Activated CD8-positive, alpha-beta memory T cell treated with anti-CD3 and anti-CD28 coated beads, Interleukin-2, amount 10 ng/mL, durations not matched to agents 7 days and 5 days (primary cell): ENCODE results near the gene PLCB1. TPM values are rescaled to one million over a fixed set of nuclear protein-coding genes. Genes with fewer than 3 reads are reported as not detected.
A peak's percentile ranks its signal among the peaks of the same experiment; 100 is the strongest.

Source experiments
- ATAC-seq: fragments of 150-1000 bp; cut with Tn5 transposase; one replicate; pipeline ENCODE4 v1.10.0; 2021; ENCODE audit warnings: moderate library complexity
- CTCF ChIA-PET: fragments of 350-600 bp; sonication (Branson Sonifier 250); formaldehyde crosslinking; loops from one replicate; lab custom pipeline; 2021; ENCODE audit warnings: antibody characterized with exemption; lab: Charles Lee
- DNase-seq: peaks from one replicate; pipeline ENCODE4 v3.0.0-alpha.2; 2020
- H3K27ac Mint-ChIP-seq: one replicate; pipeline ENCODE4 v1.8.0; 2021; ENCODE audit warnings: mild to moderate bottlenecking, mixed read lengths
- H3K27me3 Mint-ChIP-seq: one replicate; pipeline ENCODE4 v1.8.0; 2021; ENCODE audit warnings: mixed read lengths
- H3K36me3 Mint-ChIP-seq: one replicate; pipeline ENCODE4 v1.8.0; 2021; ENCODE audit warnings: mild to moderate bottlenecking, mixed read lengths
- H3K4me1 Mint-ChIP-seq: one replicate; pipeline ENCODE4 v1.8.0; 2021; ENCODE audit warnings: mixed read lengths
- H3K4me3 Mint-ChIP-seq: one replicate; pipeline ENCODE4 v1.8.0; 2021; ENCODE audit warnings: mild to moderate bottlenecking, moderate library complexity, mixed read lengths
- H3K9me3 Mint-ChIP-seq: one replicate; pipeline ENCODE4 v1.8.0; 2022; ENCODE audit warnings: low read depth, mixed read lengths
- total RNA-seq, 2 experiments: library from RNA; stranded (reverse); gene quantifications; one replicate each; pipeline ENCODE4 v1.2.3, GENCODE V29; 2021

Gene PLCB1
- total RNA-seq, 2 experiments from 2014 or later: 2.4 to 3.2 TPM

DNA sequence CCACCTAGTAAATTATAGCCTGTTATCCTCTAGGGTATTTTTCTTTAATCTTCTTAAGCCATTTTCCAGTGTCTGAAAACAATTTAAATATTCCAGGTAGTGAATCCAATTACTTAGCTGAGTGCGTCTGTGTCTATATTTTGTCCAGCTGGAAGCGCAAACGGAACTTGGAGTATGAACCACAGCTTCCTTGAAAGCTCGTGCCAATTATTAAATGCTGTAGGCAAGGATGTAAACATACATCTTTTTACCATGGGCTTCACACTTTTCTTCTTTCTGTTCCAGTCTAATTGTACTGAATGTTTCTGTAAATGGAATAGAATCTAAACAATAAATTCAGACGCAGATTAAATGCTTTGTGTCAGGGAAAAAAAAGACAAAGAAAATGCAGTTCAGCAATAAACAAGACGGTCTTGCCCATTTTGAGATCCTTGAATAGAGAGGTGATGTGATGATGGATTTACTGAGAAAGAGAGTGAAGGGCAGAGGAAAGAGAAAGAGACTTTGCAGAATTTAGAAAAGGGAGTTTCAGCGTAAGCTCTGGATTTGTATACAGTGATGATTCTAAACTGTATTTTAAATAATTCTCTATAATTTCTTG lies 1.9 kb downstream of the PLCB1 start:
- H3K27me3 Mint-ChIP-seq: peaks cover 44% of the 10 kb centered on the region

DNA sequence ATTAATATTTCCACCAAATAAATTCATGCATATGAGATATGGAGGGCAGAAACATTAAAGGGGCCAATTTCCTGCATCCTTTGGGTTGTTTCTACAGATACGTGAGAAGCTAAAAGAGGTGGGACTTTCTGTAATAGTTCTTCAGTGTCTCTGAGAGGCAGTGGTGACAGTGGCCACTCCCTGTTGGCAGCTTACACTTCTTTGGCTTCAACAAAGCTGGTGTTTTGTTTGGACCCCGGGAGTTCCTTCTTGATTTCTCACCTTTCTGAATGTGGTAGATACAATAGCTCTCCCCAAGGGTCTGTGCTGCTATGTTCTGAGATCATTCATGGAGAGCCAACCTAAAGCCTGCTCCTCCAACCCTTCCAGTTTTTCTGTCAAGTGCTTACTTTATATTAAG lies 7.8 kb downstream of the PLCB1 start:
- ATAC-seq: no peak

More for the DNA sequence above, 1.9 kb downstream of the PLCB1 start:
- ATAC-seq (no peak), DNase-seq (no peak)
- no peaks in the 10 kb centered on the region for H3K9me3 Mint-ChIP-seq
- H3K27ac Mint-ChIP-seq: no peak overlapping the region
- CTCF ChIA-PET: interaction anchor here (1.1 to 3.1 kb wide), 5 partner anchors 83 to 587 kb away, joined by 3 to 18 read pairs (median 7); no protein-coding TSS in a partner anchor
- H3K36me3 Mint-ChIP-seq: no peaks in the 10 kb centered on the region
- H3K4me1 Mint-ChIP-seq: peaks cover 17% of the 10 kb centered on the region
- peak overlapping the region; percentile 66 for H3K4me3 Mint-ChIP-seq

DNA sequence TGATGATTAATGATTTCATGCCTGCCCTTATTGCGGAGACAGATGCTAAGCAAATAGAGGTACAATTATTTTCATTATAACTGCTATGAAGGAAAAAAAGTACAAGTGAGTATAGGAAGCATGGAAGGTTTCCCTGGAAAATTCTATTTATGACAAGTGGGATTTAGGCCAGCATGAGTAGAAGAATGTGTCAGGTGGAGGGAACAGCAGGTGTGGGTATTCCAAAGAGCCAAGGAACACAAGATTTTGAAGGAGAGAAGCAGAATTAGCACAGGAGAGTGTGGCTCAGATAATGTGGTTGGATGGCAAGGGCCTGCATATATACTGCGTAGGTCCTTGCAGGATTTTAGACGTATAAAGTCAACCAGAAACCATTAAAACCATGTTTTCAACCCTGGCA lies 11.4 kb downstream of the PLCB1 start:
- ATAC-seq: no peak
- Mint-ChIP-seq H3K27me3 (no peaks in the 10 kb centered on the region), H3K36me3 (no peaks in the 10 kb centered on the region), H3K4me1 (peaks cover 12% of the 10 kb centered on the region), H3K9me3 (no peaks in the 10 kb centered on the region), H3K4me3 (no peak overlapping the region), H3K27ac (no peak overlapping the region)
- no peak for DNase-seq
- CTCF ChIA-PET: no interaction called here

More for the DNA sequence above, 7.8 kb downstream of the PLCB1 start:
- CTCF ChIA-PET: no interaction called here
- Mint-ChIP-seq H3K36me3 (no peaks in the 10 kb centered on the region), H3K27me3 (peaks cover 4% of the 10 kb centered on the region), H3K27ac (no peak overlapping the region), H3K9me3 (no peaks in the 10 kb centered on the region), H3K4me3 (no peak overlapping the region), H3K4me1 (peaks cover 6% of the 10 kb centered on the region)
- DNase-seq: no peak

DNA sequence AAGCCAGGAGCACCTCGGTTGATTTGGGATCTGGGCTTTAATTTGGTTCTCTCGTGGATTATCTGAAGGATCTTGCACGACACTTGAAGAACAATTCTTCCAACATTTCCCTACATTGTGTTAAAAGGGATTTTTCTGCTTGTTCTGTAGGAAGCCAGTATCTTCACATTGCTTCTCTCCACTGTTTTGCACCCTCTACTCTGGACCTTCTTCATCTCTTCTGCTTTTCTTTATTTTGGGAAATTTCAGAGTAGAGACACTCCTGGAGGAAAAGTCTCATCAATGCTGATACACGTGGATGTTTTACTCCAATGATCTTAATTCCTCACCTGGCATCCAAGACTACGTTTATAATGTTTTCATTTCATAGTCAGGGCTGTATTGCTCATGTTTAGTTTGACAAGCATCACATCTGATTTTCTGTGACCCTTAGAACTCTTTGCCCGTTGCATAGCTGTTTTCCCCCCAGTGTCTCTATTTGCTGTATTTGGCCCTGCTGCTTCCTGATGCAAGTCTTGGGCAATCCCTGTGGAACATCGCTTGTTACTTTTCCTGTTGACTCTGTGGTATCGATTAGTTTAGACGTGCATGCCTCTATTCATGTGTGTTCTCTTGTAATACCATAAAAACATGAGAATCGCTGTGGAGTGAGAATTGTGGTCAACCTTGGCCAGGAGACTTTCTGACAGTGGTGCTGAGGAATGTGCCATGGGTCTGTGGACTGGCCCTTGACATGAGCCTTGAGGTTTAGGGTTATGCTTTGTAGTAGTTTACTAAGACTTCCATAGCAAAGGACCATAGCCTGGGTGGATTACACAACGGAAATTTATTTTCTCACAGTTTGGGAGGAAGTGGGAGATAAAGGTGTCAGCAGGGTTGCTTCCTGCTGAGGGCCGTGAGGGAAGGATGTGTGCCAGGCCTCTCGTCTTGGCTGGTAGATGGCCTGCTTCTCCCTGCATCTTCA lies 12.5 kb downstream of the PLCB1 start:
- Mint-ChIP-seq H3K4me3 (no peak overlapping the region), H3K9me3 (no peaks in the 10 kb centered on the region), H3K27me3 (no peaks in the 10 kb centered on the region), H3K36me3 (no peaks in the 10 kb centered on the region), H3K27ac (no peak overlapping the region), H3K4me1 (peaks cover 12% of the 10 kb centered on the region)
- peak; percentile 47 for ATAC-seq
- no peak for DNase-seq
- CTCF ChIA-PET: no interaction called here

DNA sequence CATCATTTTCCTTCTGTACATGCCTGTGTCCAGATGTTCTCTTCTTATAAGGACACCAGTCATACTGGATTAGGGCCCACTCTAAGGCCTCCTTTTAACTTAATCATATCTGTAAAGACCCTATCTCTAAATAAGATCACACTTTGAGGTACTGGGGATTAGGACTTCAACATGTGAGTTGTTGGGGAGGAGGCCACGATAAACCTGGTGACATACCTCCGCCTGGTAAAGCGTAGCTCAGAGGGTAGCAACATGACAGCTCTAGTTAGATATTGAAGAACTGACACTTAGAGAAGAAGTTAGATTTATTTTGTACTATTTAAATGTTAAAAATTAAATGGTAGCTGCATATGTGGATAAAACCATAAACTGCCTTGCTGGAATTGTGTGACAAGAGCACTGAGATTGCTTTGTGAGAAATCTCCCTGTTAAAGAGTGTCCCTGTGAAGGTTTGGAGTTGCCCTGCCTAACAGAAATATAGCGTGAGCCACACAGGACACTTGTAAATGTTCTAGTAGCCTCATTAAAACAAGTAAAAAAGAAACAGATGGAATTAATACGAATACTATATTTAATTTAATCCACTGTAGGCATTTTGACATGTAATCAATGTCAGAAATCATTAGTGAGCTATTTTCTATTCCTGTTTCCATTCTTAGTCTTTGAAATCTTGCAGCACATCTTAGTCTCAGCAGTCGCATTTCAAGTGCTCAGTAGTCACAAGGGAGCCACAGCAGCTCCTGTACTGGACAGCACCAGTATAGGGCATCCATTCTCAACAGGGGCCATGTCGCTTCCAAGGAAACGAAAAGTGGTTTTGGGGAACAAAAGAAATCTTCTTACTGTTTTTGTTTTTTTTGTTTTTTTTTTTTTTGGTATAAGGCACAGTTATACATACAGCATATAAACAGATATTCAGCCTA lies 13.4 kb downstream of the PLCB1 start:
- DNase-seq: no peak
- Mint-ChIP-seq H3K36me3 (no peaks in the 10 kb centered on the region), H3K4me3 (no peak overlapping the region), H3K4me1 (peaks cover 12% of the 10 kb centered on the region), H3K27me3 (no peaks in the 10 kb centered on the region), H3K9me3 (no peaks in the 10 kb centered on the region), H3K27ac (no peak overlapping the region)
- CTCF ChIA-PET: no interaction called here
- ATAC-seq: no peak

DNA sequence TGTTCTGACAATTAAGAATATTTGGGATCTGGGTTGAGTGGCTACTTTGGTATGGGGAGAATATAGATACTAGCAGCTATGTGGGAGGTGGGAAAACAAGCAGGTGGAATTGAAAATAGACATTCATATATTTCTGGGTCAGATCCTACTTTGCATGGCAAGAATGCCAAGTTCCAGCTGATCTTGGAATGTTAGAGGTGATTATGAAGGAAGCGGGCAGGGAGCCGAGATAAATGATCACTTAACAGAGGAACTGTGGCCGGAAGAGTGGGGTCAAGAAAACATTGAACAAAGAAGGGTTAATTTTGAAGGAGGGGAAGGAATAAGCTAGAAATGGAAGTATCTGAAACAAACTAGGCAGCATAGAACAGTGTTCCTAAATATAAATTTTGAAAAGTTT lies 15.4 kb downstream of the PLCB1 start:
- H3K36me3 Mint-ChIP-seq: no peaks in the 10 kb centered on the region
- no peak for DNase-seq
- peaks cover 24% of the 10 kb centered on the region for H3K4me1 Mint-ChIP-seq
- ATAC-seq: no peak
- no peaks in the 10 kb centered on the region for H3K9me3 Mint-ChIP-seq
- H3K27ac Mint-ChIP-seq: no peak overlapping the region
- no peaks in the 10 kb centered on the region for H3K27me3 Mint-ChIP-seq
- CTCF ChIA-PET: interaction anchor here (1.4 kb wide), 1 partner anchor 9 kb away, joined by 3 read pairs; no protein-coding TSS in a partner anchor
- no peak overlapping the region for H3K4me3 Mint-ChIP-seq

DNA sequence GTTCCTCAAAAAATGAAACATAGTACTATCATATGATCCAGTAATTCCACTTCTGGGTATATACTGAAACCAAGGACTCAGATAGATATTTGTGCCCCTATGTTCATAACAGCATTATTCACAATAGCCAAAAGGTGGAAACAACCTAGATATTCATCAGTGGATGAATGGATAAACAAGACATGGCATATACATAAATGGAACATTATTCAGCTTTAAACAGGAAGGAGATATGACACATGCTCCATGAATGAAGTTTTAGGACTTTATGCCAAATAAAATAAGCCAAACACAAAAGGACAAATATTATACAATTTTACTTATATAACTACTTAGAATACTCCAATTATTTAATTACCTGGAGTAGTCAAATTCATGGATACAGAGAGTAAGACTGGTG lies 16.4 kb downstream of the PLCB1 start:
- CTCF ChIA-PET: interaction anchor here (1.4 kb wide), 1 partner anchor 10 kb away, joined by 3 read pairs; no protein-coding TSS in a partner anchor
- Mint-ChIP-seq H3K36me3 (no peaks in the 10 kb centered on the region), H3K27me3 (no peaks in the 10 kb centered on the region), H3K27ac (no peak overlapping the region), H3K9me3 (no peaks in the 10 kb centered on the region), H3K4me1 (peaks cover 33% of the 10 kb centered on the region), H3K4me3 (no peak overlapping the region)
- ATAC-seq: no peak
- DNase-seq: no peak

DNA sequence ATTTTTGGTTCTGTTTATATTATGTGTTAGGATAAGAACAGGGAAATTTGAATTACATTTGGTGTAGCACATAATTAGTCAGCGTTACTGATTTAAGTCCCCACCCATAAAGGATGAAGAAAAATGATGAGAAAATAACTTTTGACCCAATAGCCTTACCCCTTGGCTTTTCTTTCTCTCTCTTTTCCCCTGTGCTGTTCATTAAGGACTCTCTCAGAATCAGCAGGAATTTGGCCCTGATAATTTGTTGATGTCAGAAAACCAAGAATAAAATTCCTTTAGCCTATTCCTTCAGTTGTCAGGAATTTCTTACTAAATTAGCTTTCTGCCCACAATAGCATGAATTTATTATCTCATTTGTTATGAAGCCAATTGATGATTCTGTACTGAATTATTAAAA lies 18.5 kb downstream of the PLCB1 start:
- Mint-ChIP-seq H3K4me1 (peaks cover 40% of the 10 kb centered on the region), H3K4me3 (no peak overlapping the region), H3K36me3 (no peaks in the 10 kb centered on the region), H3K27me3 (no peaks in the 10 kb centered on the region), H3K27ac (no peak overlapping the region), H3K9me3 (no peaks in the 10 kb centered on the region)
- DNase-seq (no peak), ATAC-seq (no peak)
- CTCF ChIA-PET: no interaction called here

DNA sequence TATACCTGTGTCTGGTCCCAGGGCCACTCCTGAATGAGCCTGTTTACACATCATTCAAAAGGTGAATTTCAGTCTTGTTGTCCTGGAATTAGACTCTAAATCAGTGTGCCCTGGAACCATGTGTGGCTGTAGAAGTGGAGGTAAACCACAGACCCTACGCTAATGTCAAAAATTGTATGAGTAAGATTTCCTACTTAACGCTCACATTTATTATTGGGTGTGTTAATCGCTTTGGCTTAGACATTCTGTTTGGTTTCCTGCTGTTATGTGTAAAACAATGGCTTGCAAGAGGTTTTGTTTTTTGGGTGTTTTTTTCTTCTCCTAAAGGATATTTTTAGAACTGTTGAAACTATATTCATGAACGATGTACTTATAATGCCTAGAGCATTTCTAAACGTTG lies 19.3 kb downstream of the PLCB1 start:
- DNase-seq (no peak), ATAC-seq (no peak)
- Mint-ChIP-seq H3K4me3 (no peak overlapping the region), H3K9me3 (no peaks in the 10 kb centered on the region), H3K36me3 (no peaks in the 10 kb centered on the region), H3K4me1 (peaks cover 45% of the 10 kb centered on the region), H3K27ac (peak overlapping the region; percentile 53), H3K27me3 (no peaks in the 10 kb centered on the region)
- CTCF ChIA-PET: no interaction called here

DNA sequence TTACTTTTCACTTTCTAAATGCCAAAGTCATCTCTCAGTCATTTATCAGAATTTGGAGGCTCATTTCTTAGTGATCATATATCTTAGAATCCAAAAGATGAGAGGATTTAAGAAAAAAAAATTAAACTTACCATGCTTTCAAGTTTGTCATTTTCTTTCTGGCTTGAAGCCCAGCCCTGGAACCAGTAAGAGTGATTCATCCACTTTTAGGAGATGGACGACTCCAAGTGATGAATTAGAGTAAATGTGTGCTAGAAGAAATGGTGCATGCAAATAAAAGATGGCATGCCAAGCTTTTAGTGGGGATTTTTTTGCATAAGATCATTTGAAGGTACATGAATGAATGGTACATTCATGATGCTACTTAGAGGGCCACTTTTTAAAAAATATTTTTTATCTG lies 20.1 kb downstream of the PLCB1 start:
- Mint-ChIP-seq H3K4me3 (no peak overlapping the region), H3K4me1 (peaks cover 53% of the 10 kb centered on the region), H3K36me3 (no peaks in the 10 kb centered on the region), H3K27me3 (no peaks in the 10 kb centered on the region), H3K9me3 (no peaks in the 10 kb centered on the region), H3K27ac (no peak overlapping the region)
- DNase-seq (no peak), ATAC-seq (no peak)
- CTCF ChIA-PET: no interaction called here

DNA sequence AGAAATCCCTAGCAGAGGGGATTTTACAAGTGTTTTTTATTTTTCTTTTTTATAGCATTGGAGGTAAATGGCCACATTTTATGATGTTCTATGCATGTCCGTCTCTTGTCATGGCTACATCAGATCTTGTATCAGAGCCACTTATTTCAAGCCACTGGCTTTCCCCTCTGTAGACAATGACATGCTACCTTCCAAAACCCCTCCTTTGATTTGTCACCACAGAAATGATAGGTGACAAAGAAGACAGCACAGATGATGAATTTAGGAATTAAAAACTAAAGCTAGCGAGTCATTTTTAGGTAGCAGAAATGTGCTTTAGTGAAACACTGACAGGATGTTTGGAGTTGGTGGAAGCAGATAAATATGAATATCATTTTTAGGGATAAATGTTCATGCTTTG lies 20.8 kb downstream of the PLCB1 start:
- Mint-ChIP-seq H3K4me1 (peaks cover 56% of the 10 kb centered on the region), H3K36me3 (no peaks in the 10 kb centered on the region), H3K4me3 (no peak overlapping the region), H3K27ac (no peak overlapping the region), H3K27me3 (no peaks in the 10 kb centered on the region), H3K9me3 (no peaks in the 10 kb centered on the region)
- ATAC-seq (no peak), DNase-seq (no peak)
- CTCF ChIA-PET: no interaction called here

DNA sequence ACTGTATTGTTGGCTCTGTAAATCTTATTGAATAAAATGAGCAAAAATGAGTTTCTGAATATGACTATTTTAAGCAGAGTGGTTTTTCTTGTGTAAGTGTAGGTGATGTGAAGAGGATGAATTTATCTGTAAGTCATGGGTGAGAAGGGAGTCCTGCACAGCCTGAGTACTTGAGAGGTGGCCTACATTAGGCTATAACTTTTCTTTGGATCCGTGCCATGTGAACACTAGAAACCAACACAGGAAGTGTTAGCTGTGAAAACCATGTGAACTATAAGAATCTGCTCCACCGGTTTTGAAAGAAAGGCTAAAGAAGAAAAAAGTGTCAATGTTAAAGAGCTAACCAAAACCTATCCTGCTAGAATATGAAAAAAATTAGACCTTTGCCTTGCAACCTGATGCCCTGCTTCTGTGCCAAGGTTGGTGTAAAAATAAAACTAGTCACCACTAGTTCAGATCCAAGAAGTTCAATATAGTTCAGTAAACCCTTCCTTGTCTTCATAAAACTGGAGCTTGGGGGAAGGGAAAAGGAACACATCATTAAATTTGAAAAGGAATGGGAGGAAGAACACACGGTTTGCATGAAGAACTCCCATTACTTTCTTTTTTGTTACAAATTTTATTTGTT lies 21.3 kb downstream of the PLCB1 start:
- H3K9me3 Mint-ChIP-seq: no peaks in the 10 kb centered on the region
- ATAC-seq (no peak), DNase-seq (no peak)
- H3K36me3 Mint-ChIP-seq: no peaks in the 10 kb centered on the region
- no peaks in the 10 kb centered on the region for H3K27me3 Mint-ChIP-seq
- no peak overlapping the region for H3K4me3 Mint-ChIP-seq
- peaks cover 56% of the 10 kb centered on the region for H3K4me1 Mint-ChIP-seq
- H3K27ac Mint-ChIP-seq: peak overlapping the region; percentile 35
- CTCF ChIA-PET: no interaction called here

DNA sequence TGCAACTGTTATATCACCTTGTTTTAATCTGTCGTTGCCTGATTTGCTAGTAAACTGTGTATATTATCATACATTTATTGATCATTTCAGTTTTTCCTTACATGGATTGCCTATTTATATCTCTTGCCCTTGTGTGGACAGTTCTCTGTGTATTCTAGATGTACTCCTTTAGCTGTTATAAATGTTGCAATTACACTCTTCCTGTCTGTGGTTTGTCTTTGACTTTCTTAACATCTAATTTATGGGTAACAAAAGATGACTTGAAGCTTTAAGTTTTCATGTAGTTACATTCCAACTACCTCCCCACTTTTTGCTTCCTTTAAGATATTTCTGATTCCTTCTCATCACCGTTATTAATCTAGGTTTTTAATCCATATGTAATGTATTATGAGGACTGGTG lies 22.6 kb downstream of the PLCB1 start:
- H3K4me3 Mint-ChIP-seq: no peak overlapping the region
- peaks cover 56% of the 10 kb centered on the region for H3K4me1 Mint-ChIP-seq
- H3K27me3 Mint-ChIP-seq: no peaks in the 10 kb centered on the region
- CTCF ChIA-PET: no interaction called here
- no peaks in the 10 kb centered on the region for H3K9me3 Mint-ChIP-seq
- ATAC-seq (no peak), DNase-seq (no peak)
- H3K36me3 Mint-ChIP-seq: no peaks in the 10 kb centered on the region
- peak overlapping the region; percentile 20 for H3K27ac Mint-ChIP-seq
